Activated CD4-positive, CD25-positive, alpha-beta regulatory T cell (primary cell): Measurements from ENCODE around the gene KRT2.
A peak's percentile ranks its signal among the peaks of the same experiment; 100 is the strongest.

Experiments
- DNase-seq, 4 experiments: peaks; one replicate each; lab custom pipeline; 2025; lab: John Stamatoyannopoulos, UW

KRT2 gene

GRCh38 chr12:52651726-52652261, at the start of gene KRT2:
Gene KRT2, minus strand, starts transcription at chr12:52652211. Its CDS starts 69 bp downstream, at chr12:52652142.
- no peak for DNase-seq

DNA sequence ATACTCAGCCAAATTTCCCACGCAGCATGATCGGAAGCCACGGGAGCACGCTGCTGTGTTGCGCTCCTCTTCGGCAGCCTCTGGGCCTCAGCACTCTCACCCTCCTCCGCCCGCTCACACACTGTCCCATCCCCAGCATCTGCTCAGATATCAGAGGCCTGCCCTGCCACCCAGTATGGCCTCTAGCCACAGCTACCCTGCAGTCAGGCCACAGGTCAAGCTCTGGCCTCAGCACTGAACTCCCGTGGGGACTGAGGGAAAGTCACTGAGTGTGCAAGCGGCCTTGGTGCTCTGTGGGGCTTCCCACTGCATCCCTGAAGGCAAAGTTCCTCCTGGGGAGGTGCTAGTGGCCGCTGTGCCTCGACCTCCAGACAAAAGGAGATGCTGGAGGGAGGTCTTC, 49.3 kb upstream of the KRT2 start:
- no peak for DNase-seq

DNA sequence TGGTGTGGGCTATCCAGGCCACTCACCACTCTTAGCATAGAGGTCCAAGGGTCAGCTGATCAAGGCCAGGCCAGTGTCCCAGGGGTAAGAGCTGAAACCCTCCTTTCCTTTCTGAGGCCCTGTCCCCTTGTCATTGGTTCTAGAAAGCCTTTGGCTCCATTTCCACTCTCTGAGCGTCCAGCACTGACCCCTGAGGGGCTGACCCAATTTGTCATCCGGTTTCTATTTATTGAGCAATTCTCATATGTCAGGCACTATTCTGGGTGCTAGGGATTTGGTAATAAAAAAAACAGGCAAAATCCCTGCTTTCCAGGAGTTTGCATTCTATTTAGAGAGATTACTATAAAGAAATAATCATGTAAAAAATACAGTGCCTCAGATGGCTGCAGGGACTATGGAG, 47.9 kb upstream of the KRT2 start:
- DNase-seq = no peak

DNA sequence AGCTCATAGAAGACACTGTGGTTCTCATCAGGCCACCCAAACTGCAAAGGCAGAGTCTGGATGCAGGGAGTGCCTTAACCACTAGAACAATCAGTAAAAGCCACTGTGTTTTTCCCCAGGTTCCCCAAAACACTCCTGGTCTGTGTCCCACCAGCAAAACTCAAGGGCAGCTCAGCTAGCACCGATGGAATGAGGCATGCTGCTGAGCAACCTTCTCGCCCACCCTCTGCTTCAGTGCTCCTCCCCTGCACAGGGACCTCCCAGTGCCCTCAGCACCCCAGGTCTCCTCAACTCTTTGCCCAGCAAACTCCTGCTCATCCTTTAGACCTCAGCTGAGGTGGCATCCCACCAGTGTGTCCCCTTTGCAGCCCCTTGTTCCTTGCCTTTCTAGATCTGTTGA, 47.4 kb upstream of the KRT2 start:
- no peak for DNase-seq

GRCh38 chr12:52698651-52699340, 46.8 kb upstream of the KRT2 start:
- no peak for DNase-seq

DNA sequence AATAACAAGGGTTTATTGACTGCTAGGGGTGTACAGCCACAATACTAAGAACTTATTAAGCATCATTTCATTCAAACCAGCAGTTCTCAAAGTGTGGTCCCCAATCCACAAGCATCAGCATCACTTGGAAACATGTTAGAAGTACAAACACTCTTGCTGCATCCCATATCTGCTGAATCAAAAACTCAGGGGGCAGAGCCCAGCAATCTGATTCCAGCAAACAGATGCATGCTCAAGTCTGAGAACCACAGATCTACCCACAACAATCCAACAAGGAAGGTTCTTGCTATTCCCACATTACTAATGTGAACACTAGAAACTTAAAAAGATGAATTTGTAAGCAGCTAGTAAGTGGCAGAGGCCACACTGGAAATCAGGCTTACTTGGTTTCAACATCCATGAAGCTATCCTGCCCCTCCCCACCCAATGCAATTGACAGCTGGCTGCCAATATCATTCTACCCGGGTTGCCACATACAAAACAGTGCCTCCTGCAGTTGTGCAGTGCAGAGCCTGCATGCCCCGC, 45.1 kb upstream of the KRT2 start:
- no peak for DNase-seq

GRCh38 chr12:52696588-52696987, 44.6 kb upstream of the KRT2 start:
- no peak for DNase-seq

- no peak for DNase-seq
Measured at GRCh38 chr12:52695039-52695438, 43.0 kb upstream of the KRT2 start.

DNA sequence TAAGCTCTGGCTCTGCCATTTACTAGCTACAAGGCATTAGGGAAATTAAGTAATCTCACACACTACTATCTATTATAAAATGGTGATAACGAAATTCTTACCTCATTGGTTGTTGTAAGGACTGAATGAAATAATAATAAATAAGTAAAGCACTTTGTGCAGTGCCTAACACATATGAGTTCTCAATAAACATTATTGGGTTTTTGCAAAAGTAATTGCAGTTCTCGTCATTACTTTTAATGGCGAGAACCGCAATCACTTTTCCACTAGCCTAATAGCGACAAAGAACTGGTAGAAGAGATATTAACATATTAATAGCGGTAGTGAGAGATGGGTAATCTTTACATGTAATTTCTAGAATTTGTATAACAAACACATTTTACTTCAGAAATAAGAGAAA, 42.1 kb upstream of the KRT2 start:
- no peak for DNase-seq

GRCh38 chr12:52693261-52693660, 41.2 kb upstream of the KRT2 start:
- DNase-seq = no peak

DNA sequence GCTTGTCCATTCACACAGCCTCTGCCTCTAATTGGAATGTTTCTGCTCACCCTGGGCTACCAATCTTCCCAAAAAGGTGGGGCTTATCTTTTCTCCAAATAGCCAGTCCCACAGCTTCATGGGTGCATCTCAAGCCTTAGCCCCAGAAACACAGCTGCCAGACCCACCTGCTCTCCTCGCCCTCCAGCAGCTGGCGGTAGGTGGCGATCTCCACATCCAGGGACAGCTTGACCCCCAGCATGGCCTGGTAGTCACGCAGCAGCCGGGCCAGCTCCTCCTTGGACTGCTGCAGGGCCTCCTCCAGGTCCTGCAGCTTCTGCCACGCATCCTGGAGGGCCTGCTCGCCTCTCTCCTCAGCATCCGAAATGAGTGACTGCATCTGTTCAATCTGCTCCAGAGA, 40.2 kb upstream of the KRT2 start:
- no peak for DNase-seq

DNA sequence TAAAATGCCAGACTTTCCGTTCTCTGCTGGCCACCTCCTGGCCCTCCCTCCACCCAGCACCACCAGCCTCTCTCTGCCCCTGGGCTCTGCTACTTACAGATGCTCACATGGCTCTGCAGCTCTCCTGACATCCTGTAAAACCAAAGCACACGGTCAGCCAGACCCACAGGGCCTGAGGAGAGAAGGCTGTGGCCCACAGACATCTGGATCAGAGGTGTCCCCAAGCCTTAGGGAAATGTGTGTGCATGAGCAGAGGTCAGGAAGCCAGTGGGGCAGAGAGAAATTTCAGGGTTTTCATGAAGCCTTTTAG, 39.8 kb upstream of the KRT2 start:
- DNase-seq = no peak

DNA sequence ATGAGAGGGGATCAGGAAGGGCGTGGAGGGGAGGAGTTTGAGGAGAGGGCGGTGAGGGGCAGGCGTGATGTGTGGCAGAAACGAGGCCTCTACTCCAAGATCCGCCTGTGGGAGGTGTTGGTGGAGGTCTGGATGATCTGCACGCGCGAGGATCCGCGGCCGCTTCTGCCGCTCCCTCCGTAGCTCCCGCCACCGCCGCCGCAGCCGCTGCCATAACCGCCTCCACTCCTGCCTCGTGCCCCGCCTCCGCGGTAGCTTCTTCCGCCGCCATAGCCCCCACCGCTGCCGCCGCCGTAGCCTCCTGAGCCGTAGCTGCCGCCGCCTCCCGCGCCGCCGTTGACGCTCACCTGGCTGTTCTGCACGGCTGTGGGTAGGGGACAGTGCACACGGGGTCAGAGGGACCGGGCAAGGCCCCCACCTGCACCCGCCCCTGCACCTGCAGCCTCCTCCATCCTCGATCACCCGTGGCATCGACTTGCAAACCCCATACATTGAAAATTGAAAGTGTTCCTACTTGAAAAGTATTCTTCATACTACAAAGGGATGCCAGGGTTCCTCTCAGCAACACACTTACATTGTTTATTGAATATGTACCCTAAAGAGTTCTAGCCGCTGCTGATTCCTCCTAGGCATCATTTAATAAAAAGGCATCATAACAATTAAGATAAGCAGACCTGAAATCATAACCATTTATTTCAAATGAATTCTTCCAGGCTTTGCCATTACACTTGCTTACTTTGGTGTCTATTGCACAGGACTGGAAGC, 39.2 kb upstream of the KRT2 start:
- peak in 3 of 4 experiments; percentile 8 to 38 (median 20) for DNase-seq

DNA sequence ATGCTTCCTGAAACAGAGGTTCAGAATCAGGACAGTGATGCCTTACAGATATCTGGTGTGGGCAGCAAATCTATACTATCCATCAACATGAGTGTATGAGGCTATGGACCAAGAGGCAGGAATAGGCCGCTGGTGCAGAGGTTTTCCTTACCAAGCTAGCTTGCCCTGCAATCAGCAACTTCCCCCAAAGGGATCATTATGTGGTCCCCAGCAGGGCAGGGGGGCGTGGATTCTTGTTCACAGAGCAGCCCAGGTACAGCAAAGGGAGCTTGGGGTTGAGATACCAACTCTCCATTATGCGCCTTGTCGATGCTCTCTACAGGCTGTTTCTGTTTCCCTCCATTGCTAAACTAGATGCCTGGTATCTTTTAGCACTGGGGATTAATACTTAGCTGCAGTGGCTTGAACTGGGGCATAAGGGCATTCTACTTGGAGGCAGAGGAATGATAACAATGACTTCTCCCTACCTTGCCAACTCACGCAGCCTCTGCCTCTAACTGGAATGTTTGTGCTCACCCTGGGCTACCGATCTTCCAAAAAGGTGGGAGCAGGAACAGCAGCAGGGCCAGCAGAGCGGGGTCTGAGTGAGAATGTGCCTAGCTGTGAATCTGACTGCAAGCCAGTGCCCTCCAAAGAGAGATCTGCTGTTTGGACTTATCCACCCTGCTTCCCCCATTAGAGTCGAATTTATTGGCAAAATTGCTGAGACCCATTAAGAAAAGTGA, 38.5 kb upstream of the KRT2 start:
- DNase-seq = no peak

DNA sequence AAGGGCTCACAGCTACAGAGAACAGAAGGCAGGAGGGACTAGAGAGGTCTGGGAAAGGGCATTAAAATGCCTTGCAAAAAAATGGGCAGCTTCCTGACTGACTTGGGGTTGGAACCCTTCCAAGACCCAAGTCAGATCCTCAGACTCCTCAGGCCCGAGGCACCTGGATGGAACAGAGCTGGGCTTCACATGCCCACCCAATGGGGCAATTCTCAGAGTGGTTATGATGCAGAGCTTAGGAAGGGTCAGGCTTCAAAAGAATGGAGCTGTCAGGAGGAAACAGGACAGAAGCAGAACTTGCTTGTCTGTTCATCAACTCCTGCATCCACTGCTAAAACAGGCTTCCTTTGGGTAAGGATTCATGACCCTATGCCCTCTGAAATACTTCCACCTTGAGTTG, 37.9 kb upstream of the KRT2 start:
- no peak for DNase-seq

- no peak for DNase-seq
Measured at GRCh38 chr12:52689239-52689638, 37.2 kb upstream of the KRT2 start.

- DNase-seq = no peak
Measured at GRCh38 chr12:52688481-52688880, 36.5 kb upstream of the KRT2 start.

DNA sequence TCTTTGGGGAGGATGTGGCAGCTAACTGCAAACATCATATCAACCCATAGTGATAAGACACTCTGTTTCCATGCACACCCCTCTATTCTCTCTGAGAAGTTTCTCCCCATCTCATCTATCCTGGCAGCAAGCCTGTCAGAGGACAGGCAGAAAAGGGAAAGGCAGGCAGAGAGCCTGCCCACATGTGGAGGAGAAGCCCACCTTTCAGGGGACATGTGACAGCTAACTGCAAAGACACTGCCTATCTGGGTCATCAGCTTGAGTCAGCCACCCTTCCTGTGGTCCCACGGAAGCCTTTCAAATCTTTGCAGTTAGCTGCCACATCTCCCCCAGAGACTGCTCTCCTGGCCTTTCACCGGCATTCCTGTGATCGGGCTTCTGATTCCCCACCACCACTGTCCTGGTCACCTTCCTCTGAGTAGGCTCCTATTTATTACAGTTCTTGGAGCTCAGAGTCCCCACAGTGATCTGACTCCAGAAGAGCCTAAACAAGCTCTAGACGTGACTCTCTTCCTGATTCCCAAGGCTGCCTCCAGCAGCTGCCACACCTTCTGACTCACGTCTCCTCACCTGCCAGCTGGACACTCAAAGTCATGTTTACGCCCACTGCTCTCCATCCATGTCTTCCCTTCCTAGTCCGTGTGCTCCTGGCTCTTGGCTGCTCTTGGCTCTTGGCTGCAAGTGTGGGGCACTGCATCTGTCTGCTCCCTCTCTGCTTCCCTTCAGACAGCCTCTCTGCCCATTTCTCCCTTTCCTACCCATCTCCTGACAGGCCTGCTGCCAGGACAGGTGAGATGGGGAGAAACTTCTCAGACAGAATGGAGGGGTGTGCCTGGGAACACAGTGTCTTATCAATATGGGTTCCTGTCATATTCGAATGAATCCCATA, 35.7 kb upstream of the KRT2 start:
- DNase-seq = no peak

- DNase-seq = no peak
Measured at GRCh38 chr12:52686756-52687487, 34.9 kb upstream of the KRT2 start.

GRCh38 chr12:52686063-52686462, 34.1 kb upstream of the KRT2 start:
- no peak for DNase-seq

- no peak for DNase-seq
Measured at GRCh38 chr12:52685406-52685890, 33.4 kb upstream of the KRT2 start.
